ENCODE measurements around the gene CANX. TPM values are rescaled to one million over a fixed set of nuclear protein-coding genes. Genes with fewer than 3 reads are reported as not detected.

The CANX gene
- total and polyA plus RNA-seq, 9 of the 15 experiments (the other 6 are each of a cell fraction or from before 2014, with no cell fraction given), result 155 to 893 (median 589) TPM

GRCh38 chr5:179732412-179732917 is 33.7 kb downstream of the CANX start, which contains the start of gene MAML1 (continued):
- no peak for TF ChIP-seq HDAC6 (IDR thresholded peaks at IDR 0.05; ENCODE audit: low read depth, low read length)
- peak; percentile 79 for TF ChIP-seq SP1 (CRISPR knock-in tag; IDR thresholded peaks at IDR 0.05)
- TF ChIP-seq HMGN3 (IDR thresholded peaks at IDR 0.05; ENCODE audit: borderline replicate concordance, extremely low read depth, insufficient read length, low read depth, low read length), result peak; percentile 87
- 0 out of 2 replicates have a peak, but pooled peaks have one; percentile 24 for TF ChIP-seq RBM14 (IDR thresholded peaks at IDR 0.05; ENCODE audit: borderline replicate concordance, insufficient read depth, low read depth, low read length)
- peak; percentile 88 for TF ChIP-seq POLR2AphosphoS5 (IDR thresholded peaks at IDR 0.05; ENCODE audit: control insufficient read depth, insufficient read depth, low read depth, low read length)
- peak; percentile 78 for TF ChIP-seq TAF7 (tag; IDR thresholded peaks at IDR 0.05)
- peak; percentile 24; the same call in 1 of the 2 replicates for TF ChIP-seq BHLHE40 (IDR thresholded peaks at IDR 0.05; ENCODE audit: low read length)
- peak; percentile 95 for TF ChIP-seq ZNF134 (CRISPR knock-in tag; conservative IDR thresholded peaks at IDR 0.05)
- peak; percentile 87 for TF ChIP-seq FOS (IDR thresholded peaks at IDR 0.05; ENCODE audit: extremely low read depth, insufficient read length)
- no peak for TF ChIP-seq TARDBP (IDR thresholded peaks at IDR 0.05)
- TF ChIP-seq TRIM28 (IDR thresholded peaks at IDR 0.05), result 0 out of 2 replicates have a peak, but pooled peaks have one; percentile 8
- no peak for TF ChIP-seq HMGXB4 (CRISPR knock-in tag; IDR thresholded peaks at IDR 0.05)
- TF ChIP-seq YY1 (IDR thresholded peaks at IDR 0.05; ENCODE audit: borderline replicate concordance in 1 of 3, control insufficient read depth in 1 of 3, extremely low read depth in 1 of 3, insufficient read depth in 3 of 3, insufficient read length in 1 of 3, insufficient replicate concordance in 2 of 3, low read depth in 1 of 3, low read length in 2 of 3), result peak; percentile 78 to 96 (median 91)
- peak; percentile 69 to 82 for TF ChIP-seq MNT (conservative IDR thresholded peaks at IDR 0.05)
- peak; percentile 97 for TF ChIP-seq TAF1 (IDR thresholded peaks at IDR 0.05; ENCODE audit: control insufficient read depth, extremely low read depth, insufficient read depth, low read length, severe bottlenecking)
- TF ChIP-seq ZNF212 (CRISPR knock-in tag; IDR thresholded peaks at IDR 0.05), result 0 out of 2 replicates have a peak, but pooled peaks have one; percentile 54
- TF ChIP-seq HCFC1 (IDR thresholded peaks at IDR 0.05; ENCODE audit: low read depth, low read length), result peak; percentile 34; the same call in 1 of the 2 replicates
- peak; percentile 79 for TF ChIP-seq SUPT5H (IDR thresholded peaks at IDR 0.05)
- TF ChIP-seq SMAD1 (IDR thresholded peaks at IDR 0.05; ENCODE audit: low read depth, low read length, partially characterized antibody), result peak; percentile 58
- TF ChIP-seq KLF6 (CRISPR knock-in tag; IDR thresholded peaks at IDR 0.05; ENCODE audit: borderline replicate concordance), result 0 out of 2 replicates have a peak, but pooled peaks have one; percentile 37
- no peak for TF ChIP-seq ZBTB1 (CRISPR knock-in tag; IDR thresholded peaks at IDR 0.05; ENCODE audit: borderline replicate concordance, low read depth)
- TF ChIP-seq TEAD1 (CRISPR knock-in tag; IDR thresholded peaks at IDR 0.05), result peak in 1 of 2 experiments; percentile 91; a peak in 2 of 4 replicates
- TF ChIP-seq EGR1 (conservative IDR thresholded peaks at IDR 0.05), result peak; percentile 47; the same call in 1 of the 2 replicates
- no peak for TF ChIP-seq WHSC1 (IDR thresholded peaks at IDR 0.05; ENCODE audit: low read length)
